H9 (cell line): ENCODE measurements around the gene PPARD. TPM values are rescaled to one million over a fixed set of nuclear protein-coding genes. Genes with fewer than 3 reads are reported as not detected.

Experiments
- DNase-seq: peaks from one replicate; pipeline ENCODE4 v3.0.0-alpha.2; 2017
- H2AFZ ChIP-seq: one replicate; pipeline ENCODE4 v1.6.1; 2013; ENCODE audit warnings: mild to moderate bottlenecking, low read length, control low read depth, moderate library complexity
- H2AK5ac ChIP-seq: 2 replicates; pipeline ENCODE4 v1.6.1; 2013; ENCODE audit warnings: low read length, control low read depth, mixed read lengths; ENCODE audit not compliant: insufficient read length
- H2BK120ac ChIP-seq: one replicate; pipeline ENCODE4 v1.6.1; 2013; ENCODE audit warnings: low read depth, mild to moderate bottlenecking, low read length, control low read depth, inconsistent platforms; ENCODE audit not compliant: poor library complexity, severe bottlenecking
- H2BK12ac ChIP-seq: 2 replicates; pipeline ENCODE4 v1.6.1; 2013; ENCODE audit warnings: low read length, control low read depth, mixed read lengths, low read depth; ENCODE audit not compliant: insufficient read length
- H2BK15ac ChIP-seq: 2 replicates; pipeline ENCODE4 v1.6.1; 2013; ENCODE audit warnings: low read depth, low read length, control low read depth
- H2BK20ac ChIP-seq: one replicate; pipeline ENCODE4 v1.6.1; 2013; ENCODE audit warnings: low read depth, mild to moderate bottlenecking, low read length, control low read depth, inconsistent platforms; ENCODE audit not compliant: poor library complexity, severe bottlenecking
- H2BK5ac ChIP-seq: 2 replicates; pipeline ENCODE4 v1.6.1; 2013; ENCODE audit warnings: low read length, control low read depth, mixed read lengths; ENCODE audit not compliant: insufficient read length
- H3K14ac ChIP-seq: 2 replicates; pipeline ENCODE4 v1.6.1; 2013; ENCODE audit warnings: low read length, control low read depth; ENCODE audit not compliant: insufficient read depth
- H3K18ac ChIP-seq: 2 replicates; pipeline ENCODE4 v1.6.1; 2013; ENCODE audit warnings: low read depth, mild to moderate bottlenecking, mixed read lengths, low read length, control low read depth; ENCODE audit not compliant: insufficient read length
- H3K23ac ChIP-seq: 2 replicates; pipeline ENCODE4 v1.6.1; 2013; ENCODE audit warnings: low read length, control low read depth, mixed read lengths, low read depth; ENCODE audit not compliant: insufficient read length
- H3K23me2 ChIP-seq: 2 replicates; pipeline ENCODE4 v1.6.1; 2013; ENCODE audit warnings: low read depth, mild to moderate bottlenecking, mixed read lengths, low read length, control low read depth; ENCODE audit not compliant: insufficient read length, poor library complexity, severe bottlenecking
- H3K27ac ChIP-seq: 2 replicates; pipeline ENCODE4 v1.5.1; 2013; ENCODE audit warnings: low read length, control low read depth, mixed read lengths, low read depth; ENCODE audit not compliant: insufficient read length
- H3K27me3 ChIP-seq: 2 replicates; pipeline ENCODE4 v1.6.1; 2013; ENCODE audit warnings: low read length, control low read depth, inconsistent platforms; ENCODE audit not compliant: insufficient read depth
- H3K4ac ChIP-seq: 2 replicates; pipeline ENCODE4 v1.6.1; 2013; ENCODE audit warnings: low read depth, mild to moderate bottlenecking, control low read depth, inconsistent platforms, low read length, moderate library complexity
- H3K4me1 ChIP-seq: 2 replicates; pipeline ENCODE4 v1.6.1; 2013; ENCODE audit warnings: low read length, control low read depth, inconsistent platforms; ENCODE audit not compliant: insufficient read depth
- H3K4me2 ChIP-seq: 2 replicates; pipeline ENCODE4 v1.6.1; 2013; ENCODE audit warnings: low read length, control low read depth, mixed read lengths; ENCODE audit not compliant: insufficient read length, insufficient read depth
- H3K56ac ChIP-seq: 2 replicates; pipeline ENCODE4 v1.6.1; 2013; ENCODE audit warnings: low read depth, mild to moderate bottlenecking, mixed read lengths, low read length, control low read depth; ENCODE audit not compliant: insufficient read length
- H3K79me1 ChIP-seq: 2 replicates; pipeline ENCODE4 v1.6.1; 2013; ENCODE audit warnings: low read depth, mild to moderate bottlenecking, moderate library complexity, low read length, control low read depth, inconsistent platforms; ENCODE audit not compliant: insufficient read depth, poor library complexity, severe bottlenecking
- H3K79me2 ChIP-seq: 2 replicates; pipeline ENCODE4 v1.6.1; 2013; ENCODE audit warnings: low read length, control low read depth, inconsistent platforms; ENCODE audit not compliant: insufficient read depth
- H3K9ac ChIP-seq: 2 replicates; pipeline ENCODE4 v1.6.1; 2013; ENCODE audit warnings: low read length, control low read depth, mixed read lengths; ENCODE audit not compliant: insufficient read length; ENCODE audit errors: extremely low read depth
- H3K9me3 ChIP-seq: one replicate; pipeline ENCODE4 v1.6.1; 2013; ENCODE audit warnings: low read depth, low read length, inconsistent platforms; ENCODE audit not compliant: control insufficient read depth
- H3T11ph ChIP-seq: one replicate; pipeline ENCODE4 v1.6.1; 2013; ENCODE audit warnings: mild to moderate bottlenecking, low read length, control low read depth, inconsistent platforms
- H4K20me1 ChIP-seq: one replicate; pipeline ENCODE4 v1.6.1; 2013; ENCODE audit not compliant: control insufficient read depth, insufficient read length, insufficient read depth
- H4K5ac ChIP-seq: 2 replicates; pipeline ENCODE4 v1.6.1; 2013; ENCODE audit warnings: low read depth, mild to moderate bottlenecking, mixed read lengths, low read length, control low read depth; ENCODE audit not compliant: insufficient read length
- H4K8ac ChIP-seq: replicated peaks from 2 replicates; pipeline ENCODE4 v1.6.1; 2013; ENCODE audit warnings: low read length, control low read depth, mixed read lengths, low read depth; ENCODE audit not compliant: insufficient read length
- H4K91ac ChIP-seq: 2 replicates; pipeline ENCODE4 v1.6.1; 2013; ENCODE audit warnings: low read depth, mild to moderate bottlenecking, moderate library complexity, mixed read lengths, low read length, control low read depth; ENCODE audit not compliant: insufficient read length
- H3K27ac Mint-ChIP-seq, 3 experiments: 2 replicates in 2 of 3; 3 replicates in 1 of 3; pipeline ENCODE4 v1.8.0; 2020 to 2021; ENCODE audit warnings: mixed read lengths in 3 of 3, mild to moderate bottlenecking in 1 of 3, moderate library complexity in 1 of 3
- H3K27me3 Mint-ChIP-seq: 2 replicates; pipeline ENCODE4 v1.8.0; 2021; ENCODE audit warnings: low read depth, mild to moderate bottlenecking, moderate library complexity, mixed read lengths
- H3K36me3 Mint-ChIP-seq, 3 experiments: 2 replicates in 2 of 3; 3 replicates in 1 of 3; pipeline ENCODE4 v1.8.0; 2020 to 2021; ENCODE audit warnings: low read depth in 3 of 3, mixed read lengths in 3 of 3; ENCODE audit not compliant: insufficient read depth in 1 of 3
- H3K4me1 Mint-ChIP-seq, 2 experiments: 2 replicates each; pipeline ENCODE4 v1.8.0; 2020; ENCODE audit warnings: mixed read lengths in 2 of 2
- H3K4me3 Mint-ChIP-seq, 2 experiments: 2 replicates in 1 of 2; 3 replicates in 1 of 2; pipeline ENCODE4 v1.8.0; 2020 to 2021; ENCODE audit warnings: mild to moderate bottlenecking in 2 of 2, mixed read lengths in 2 of 2, moderate library complexity in 1 of 2
- H3K9me3 Mint-ChIP-seq, 2 experiments: 2 replicates in 1 of 2; 3 replicates in 1 of 2; pipeline ENCODE4 v1.8.0; 2020; ENCODE audit warnings: mild to moderate bottlenecking in 2 of 2, mixed read lengths in 2 of 2, moderate library complexity in 1 of 2
- CTCF ChIP-seq: fragments of 200-600 bp; sonication (generic); conservative IDR thresholded peaks from 3 replicates; pipeline ENCODE4 v1.8.0; 2021; ENCODE audit warnings: antibody characterized with exemption, mild to moderate bottlenecking
- whole genome bisulfite sequencing: extraction: QIAGEN DNeasy Blood & Tissue Kit; methylation state at CpG from one replicate; pipeline ENCODE4 v1.1.7; 2013; ENCODE audit warnings: missing lambda C conversion rate, low lambda C conversion rate, mixed read lengths; ENCODE audit not compliant: insufficient read length; ENCODE audit errors: extremely low coverage; 5-methylcytosine and 5-hydroxymethylcytosine counted together
- total RNA-seq: library from RNA; stranded (reverse); gene quantifications from 2 replicates; pipeline ENCODE4 v1.2.1, GENCODE V29; 2021

The PPARD gene
- total RNA-seq, 1 experiment from 2014 or later, result 11.7 TPM

- no peak overlapping the region for H4K91ac ChIP-seq
- no peak overlapping the region for H3K27ac ChIP-seq
- H3K14ac ChIP-seq, result no peak overlapping the region; the same call in 1 of the 2 replicates
- 0 out of 2 replicates have a peak, but pooled peaks cover 3% of the 10 kb centered on the region for H3K4me1 ChIP-seq
- peaks cover 11% of the 10 kb centered on the region for H3K23me2 ChIP-seq
- peak; percentile 52 for DNase-seq
- H3K4me2 ChIP-seq, result no peak overlapping the region
- H3K36me3 Mint-ChIP-seq, result peaks cover 38 to 80% (median 73%) of the 10 kb centered on the region in 3 experiments
- no peaks in the 10 kb centered on the region for H3K9me3 ChIP-seq
- H3K27me3 ChIP-seq, result no peaks in the 10 kb centered on the region
- H3K18ac ChIP-seq, result no peak overlapping the region
- no peak overlapping the region for H2BK12ac ChIP-seq
- no peak overlapping the region for H2AK5ac ChIP-seq
- H3K79me2 ChIP-seq, result peaks cover 7% of the 10 kb centered on the region; the same call in 1 of the 2 replicates
- H2BK15ac ChIP-seq, result no peak overlapping the region
- H2BK120ac ChIP-seq, result no peak overlapping the region
- H3K9ac ChIP-seq, result no peak overlapping the region
- H3K4me1 Mint-ChIP-seq, result peaks cover 23 to 42% of the 10 kb centered on the region in 2 experiments
- H3K4me3 Mint-ChIP-seq, result no peak overlapping the region
- H3K4ac ChIP-seq, result no peak overlapping the region
- no peak overlapping the region for H3T11ph ChIP-seq
- peak overlapping the region in 2 of 3 experiments; percentile 31 to 89; a peak in 4 of 7 replicates for H3K27ac Mint-ChIP-seq
- H4K5ac ChIP-seq, result no peak overlapping the region
- H3K27me3 Mint-ChIP-seq, result peaks cover 1% of the 10 kb centered on the region; the same call in 1 of the 2 replicates
- H4K20me1 ChIP-seq, result no peaks in the 10 kb centered on the region
- H2BK5ac ChIP-seq, result no peak overlapping the region
- H3K23ac ChIP-seq, result no peak overlapping the region
- H3K56ac ChIP-seq, result no peak overlapping the region
- no CpG with 5 or more reads among the region's 14 CpGs for WGBS
- H2AFZ ChIP-seq, result no peak overlapping the region
- no peak overlapping the region for H2BK20ac ChIP-seq
- no peak overlapping the region for H4K8ac ChIP-seq
- no peak for TF ChIP-seq CTCF
- H3K9me3 Mint-ChIP-seq, result peaks cover 5 to 6% of the 10 kb centered on the region in 2 experiments; a peak in 4 of 5 replicates
- H3K79me1 ChIP-seq, result peaks cover 3% of the 10 kb centered on the region
These were observed 132.0 kb downstream of the PPARD start for GRCh38 chr6:35474131-35474941.
